Measurements from ENCODE around the gene NECAB2. TPM values are rescaled to one million over a fixed set of nuclear protein-coding genes. Genes with fewer than 3 reads are reported as not detected.

NECAB2 gene
- total RNA-seq, 1 experiment from 2014 or later: 0.55 TPM

GRCh38 chr16:83974475-83974874 lies 6.4 kb downstream of the NECAB2 start:
- H3K36me3 ChIP-seq (replicated peaks; ENCODE audit: control insufficient read depth, insufficient read depth, low read length): peaks cover 1% of the 10 kb centered on the region; the same call in 1 of the 2 replicates
- H3K27me3 ChIP-seq (ENCODE audit: control insufficient read depth, insufficient read depth, low read length): peaks cover 4% of the 10 kb centered on the region
- H3K4me3 ChIP-seq (ENCODE audit: insufficient read depth, low read depth, low read length): no peak overlapping the region
- no peak for DNase-seq

- no peak for DNase-seq
- Histone ChIP-seq H3K4me3 (ENCODE audit: insufficient read depth, low read depth, low read length) (no peak overlapping the region), H3K27me3 (ENCODE audit: control insufficient read depth, insufficient read depth, low read length) (no peaks in the 10 kb centered on the region), H3K36me3 (replicated peaks; ENCODE audit: control insufficient read depth, insufficient read depth, low read length) (peaks cover 1% of the 10 kb centered on the region; the same call in 1 of the 2 replicates)
These were observed 7.7 kb downstream of the NECAB2 start for GRCh38 chr16:83975590-83976260.

- Histone ChIP-seq H3K36me3 (replicated peaks; ENCODE audit: control insufficient read depth, insufficient read depth, low read length) (peaks cover 1% of the 10 kb centered on the region; the same call in 1 of the 2 replicates), H3K4me3 (ENCODE audit: insufficient read depth, low read depth, low read length) (no peak overlapping the region), H3K27me3 (ENCODE audit: control insufficient read depth, insufficient read depth, low read length) (no peaks in the 10 kb centered on the region)
- no peak for DNase-seq
These were observed 9.2 kb downstream of the NECAB2 start for GRCh38 chr16:83977056-83977815.

- Histone ChIP-seq H3K4me3 (ENCODE audit: insufficient read depth, low read depth, low read length) (no peak overlapping the region), H3K36me3 (replicated peaks; ENCODE audit: control insufficient read depth, insufficient read depth, low read length) (peaks cover 1% of the 10 kb centered on the region; the same call in 1 of the 2 replicates), H3K27me3 (ENCODE audit: control insufficient read depth, insufficient read depth, low read length) (no peaks in the 10 kb centered on the region)
- DNase-seq: no peak
These were observed 10.4 kb downstream of the NECAB2 start for GRCh38 chr16:83978401-83978904.

- peaks cover 1% of the 10 kb centered on the region; the same call in 1 of the 2 replicates for H3K36me3 ChIP-seq (replicated peaks; ENCODE audit: control insufficient read depth, insufficient read depth, low read length)
- no peaks in the 10 kb centered on the region for H3K27me3 ChIP-seq (ENCODE audit: control insufficient read depth, insufficient read depth, low read length)
- DNase-seq: peak; percentile 79
- no peak overlapping the region for H3K4me3 ChIP-seq (ENCODE audit: insufficient read depth, low read depth, low read length)
These were observed 11.4 kb downstream of the NECAB2 start for GRCh38 chr16:83979441-83979840.

- H3K36me3 ChIP-seq (replicated peaks; ENCODE audit: control insufficient read depth, insufficient read depth, low read length): peaks cover 1% of the 10 kb centered on the region; the same call in 1 of the 2 replicates
- DNase-seq: no peak
- H3K4me3 ChIP-seq (ENCODE audit: insufficient read depth, low read depth, low read length): no peak overlapping the region
- H3K27me3 ChIP-seq (ENCODE audit: control insufficient read depth, insufficient read depth, low read length): no peaks in the 10 kb centered on the region
These were observed 12.8 kb downstream of the NECAB2 start for GRCh38 chr16:83980794-83981193.

- Histone ChIP-seq H3K4me3 (ENCODE audit: insufficient read depth, low read depth, low read length) (no peak overlapping the region), H3K36me3 (replicated peaks; ENCODE audit: control insufficient read depth, insufficient read depth, low read length) (peaks cover 1% of the 10 kb centered on the region; the same call in 1 of the 2 replicates), H3K27me3 (ENCODE audit: control insufficient read depth, insufficient read depth, low read length) (no peaks in the 10 kb centered on the region)
- no peak for DNase-seq
These were observed 13.8 kb downstream of the NECAB2 start for GRCh38 chr16:83981799-83982198.

GRCh38 chr16:83983491-83983890 lies 15.4 kb downstream of the NECAB2 start:
- Histone ChIP-seq H3K27me3 (ENCODE audit: control insufficient read depth, insufficient read depth, low read length) (no peaks in the 10 kb centered on the region), H3K36me3 (replicated peaks; ENCODE audit: control insufficient read depth, insufficient read depth, low read length) (peaks cover 1% of the 10 kb centered on the region; the same call in 1 of the 2 replicates), H3K4me3 (ENCODE audit: insufficient read depth, low read depth, low read length) (no peak overlapping the region)
- DNase-seq: no peak

GRCh38 chr16:83989300-83989699 lies 21.3 kb downstream of the NECAB2 start:
- Histone ChIP-seq H3K27me3 (ENCODE audit: control insufficient read depth, insufficient read depth, low read length) (no peaks in the 10 kb centered on the region), H3K36me3 (replicated peaks; ENCODE audit: control insufficient read depth, insufficient read depth, low read length) (no peaks in the 10 kb centered on the region), H3K4me3 (ENCODE audit: insufficient read depth, low read depth, low read length) (no peak overlapping the region)
- no peak for DNase-seq

- no peaks in the 10 kb centered on the region for H3K36me3 ChIP-seq (replicated peaks; ENCODE audit: control insufficient read depth, insufficient read depth, low read length)
- H3K4me3 ChIP-seq (ENCODE audit: insufficient read depth, low read depth, low read length): no peak overlapping the region
- no peak for DNase-seq
- H3K27me3 ChIP-seq (ENCODE audit: control insufficient read depth, insufficient read depth, low read length): no peaks in the 10 kb centered on the region
These were observed 22.4 kb downstream of the NECAB2 start for GRCh38 chr16:83990492-83990891.

- Histone ChIP-seq H3K36me3 (replicated peaks; ENCODE audit: control insufficient read depth, insufficient read depth, low read length) (no peaks in the 10 kb centered on the region), H3K4me3 (ENCODE audit: insufficient read depth, low read depth, low read length) (no peak overlapping the region), H3K27me3 (ENCODE audit: control insufficient read depth, insufficient read depth, low read length) (no peaks in the 10 kb centered on the region)
- DNase-seq: no peak
These were observed 24.6 kb downstream of the NECAB2 start for GRCh38 chr16:83992624-83993023.

GRCh38 chr16:83994087-83994486 lies 26.0 kb downstream of the NECAB2 start:
- no peak overlapping the region for H3K4me3 ChIP-seq (ENCODE audit: insufficient read depth, low read depth, low read length)
- no peaks in the 10 kb centered on the region for H3K27me3 ChIP-seq (ENCODE audit: control insufficient read depth, insufficient read depth, low read length)
- no peaks in the 10 kb centered on the region for H3K36me3 ChIP-seq (replicated peaks; ENCODE audit: control insufficient read depth, insufficient read depth, low read length)
- no peak for DNase-seq

- no peak for DNase-seq
These were observed 26.7 kb downstream of the NECAB2 start for GRCh38 chr16:83994703-83995102.

GRCh38 chr16:83995754-83996153 lies 27.7 kb downstream of the NECAB2 start:
- H3K36me3 ChIP-seq (replicated peaks; ENCODE audit: control insufficient read depth, insufficient read depth, low read length): no peaks in the 10 kb centered on the region
- DNase-seq: peak; percentile 98
- no peak overlapping the region for H3K4me3 ChIP-seq (ENCODE audit: insufficient read depth, low read depth, low read length)
- no peaks in the 10 kb centered on the region for H3K27me3 ChIP-seq (ENCODE audit: control insufficient read depth, insufficient read depth, low read length)

More at GRCh38 chr16:83994703-83995102, 26.7 kb downstream of the NECAB2 start:
- H3K36me3 ChIP-seq (replicated peaks; ENCODE audit: control insufficient read depth, insufficient read depth, low read length): no peaks in the 10 kb centered on the region
- no peak overlapping the region for H3K4me3 ChIP-seq (ENCODE audit: insufficient read depth, low read depth, low read length)
- H3K27me3 ChIP-seq (ENCODE audit: control insufficient read depth, insufficient read depth, low read length): no peaks in the 10 kb centered on the region

All from H7 (cell line).